Stimulated activated CD8-positive, alpha-beta memory T cell treated with anti-CD3 and anti-CD28 coated beads, Interleukin-12 subunit alpha, Interleukin-12 subunit beta, amount 100 ng/mL, for 1 hour (primary cell): ENCODE results near the gene MORN4.
"Not testable (repeated sequence)": the region's sequence is repeated elsewhere in the genome, so short reads cannot be mapped to it uniquely, and the experiment has no call there.

Experiments
- DNase-seq: peaks from one replicate; pipeline ENCODE4 v3.0.0-alpha.2; 2020; ENCODE audit warnings: low read depth

MORN4 gene

GRCh38 chr10:97640868-97641811 is 7.8 kb upstream of the MORN4 start:
- DNase-seq: no peak

- peak; percentile 98 for DNase-seq
These were observed 7.0 kb upstream of the MORN4 start, which contains the start of gene PI4K2A for GRCh38 chr10:97640174-97640867. Gene PI4K2A, plus strand, starts transcription at chr10:97640671. Its CDS starts 72 bp downstream, at chr10:97640743.

GRCh38 chr10:97639090-97639489 is 5.8 kb upstream of the MORN4 start:
- not testable (repeated sequence) for DNase-seq

GRCh38 chr10:97635577-97635976 is 2.3 kb upstream of the MORN4 start:
- no peak for DNase-seq

- no peak for DNase-seq
These were observed 621 bp upstream of the MORN4 start for GRCh38 chr10:97633921-97634320.

- DNase-seq: no peak
These were observed 2.2 kb downstream of the MORN4 start for GRCh38 chr10:97631098-97631497.

- DNase-seq: no peak
These were observed 4.0 kb downstream of the MORN4 start for GRCh38 chr10:97629289-97629688.

- no peak for DNase-seq
These were observed 5.1 kb downstream of the MORN4 start for GRCh38 chr10:97628228-97628627.

GRCh38 chr10:97627731-97628130 is 5.6 kb downstream of the MORN4 start:
- no peak for DNase-seq

GRCh38 chr10:97623277-97623676 is 10.0 kb downstream of the MORN4 start:
- no peak for DNase-seq

GRCh38 chr10:97618733-97619132 is 14.6 kb downstream of the MORN4 start:
- no peak for DNase-seq

- DNase-seq: no peak
These were observed 15.0 kb downstream of the MORN4 start for GRCh38 chr10:97618285-97618684.

- DNase-seq: no peak
These were observed 20.9 kb downstream of the MORN4 start for GRCh38 chr10:97612386-97612785.

GRCh38 chr10:97611473-97611872 is 21.8 kb downstream of the MORN4 start:
- no peak for DNase-seq

GRCh38 chr10:97608991-97609561 is 24.2 kb downstream of the MORN4 start:
- no peak for DNase-seq

GRCh38 chr10:97607095-97607636 is 26.1 kb downstream of the MORN4 start:
- no peak for DNase-seq

- DNase-seq: no peak
These were observed 31.8 kb downstream of the MORN4 start for GRCh38 chr10:97601268-97602215.

- no peak for DNase-seq
These were observed 32.7 kb downstream of the MORN4 start for GRCh38 chr10:97600616-97601015.

- DNase-seq: no peak
These were observed 34.1 kb downstream of the MORN4 start for GRCh38 chr10:97599272-97599619.

GRCh38 chr10:97598407-97599271 is 34.7 kb downstream of the MORN4 start:
- no peak for DNase-seq
